ENCODE results near the gene SND1. TPM values are rescaled to one million over a fixed set of nuclear protein-coding genes. Genes with fewer than 3 reads are reported as not detected.
A peak's percentile ranks its signal among the peaks of the same experiment; 100 is the strongest.

The SND1 gene
- total and polyA plus RNA-seq, 2 donors (not counting 1 experiment from before 2014, with no cell fraction given), result 44.4 to 165 TPM

GRCh38 chr7:127654404-127655394, 2.7 kb downstream of the SND1 start:
- H3K9ac ChIP-seq (ENCODE audit: low read length), result no peak overlapping the region
- POLR2A ChIA-PET, result no interaction called here

More at GRCh38 chr7:127654404-127655394, 2.7 kb downstream of the SND1 start:
- Histone ChIP-seq H3K4me2 (replicated peaks; ENCODE audit: low read depth, low read length, poor library complexity, severe bottlenecking) (peak overlapping the region; percentile 20), H3K4me3 (ENCODE audit: control extremely low read depth in 1 of 5, extremely low read depth in 1 of 5, insufficient read depth in 1 of 5, low read depth in 2 of 5, low read length in 4 of 5) (no peak overlapping the region), H3K9me3 (ENCODE audit: control extremely low read depth in 1 of 3, control insufficient read depth in 2 of 3, insufficient read depth in 1 of 3, low read length in 2 of 3) (peaks cover 0 to 3% (median 0%) of the 10 kb centered on the region in 3 donors), H3K36me3 (replicated peaks in 1 of 2; ENCODE audit: control extremely low read depth in 1 of 2, control insufficient read depth in 1 of 2, extremely low read depth in 1 of 2, insufficient read depth in 2 of 2, low read length in 1 of 2) (peaks cover 0 to 4% of the 10 kb centered on the region in 2 experiments), H3K4me1 (ENCODE audit: control insufficient read depth in 2 of 2, insufficient read depth in 2 of 2, low read length in 2 of 2) (peaks cover 38 to 41% of the 10 kb centered on the region in 2 donors), H2AFZ (ENCODE audit: insufficient read depth, low read depth, low read length, poor library complexity, severe bottlenecking) (peak overlapping the region; percentile 13), H3K27ac (ENCODE audit: low read length in 2 of 2) (peak overlapping the region in 1 of 2 donors; percentile 23), H4K20me1 (ENCODE audit: control insufficient read depth, insufficient read depth, low read length, poor library complexity, severe bottlenecking) (peaks cover 55% of the 10 kb centered on the region), H3K79me2 (ENCODE audit: control insufficient read depth, insufficient read depth, low read length) (peaks cover 76% of the 10 kb centered on the region), H3K27me3 (replicated peaks in 1 of 4; ENCODE audit: control extremely low read depth in 1 of 4, control insufficient read depth in 3 of 4, insufficient read depth in 4 of 4, low read length in 3 of 4) (no peaks in the 10 kb centered on the region)
- intact Hi-C loops (cut with micrococcal nuclease), result loop anchor here (5.0 kb wide), 1 partner anchor 1848 kb away; the partner anchor contains the start of gene SMKR1
- TF ChIP-seq EZH2 (IDR thresholded peaks at IDR 0.05; ENCODE audit: borderline replicate concordance, insufficient read depth, low read depth, low read length, poor library complexity, severe bottlenecking) (no peak), CTCF (IDR thresholded peaks at IDR 0.05) (no peak)
- H3K27me3 Mint-ChIP-seq, result no peaks in the 10 kb centered on the region
- 56% methylated on average over 4 of the region's 5 CpGs for whole genome bisulfite sequencing (ENCODE audit: insufficient coverage)
- H3K27ac Mint-ChIP-seq, result peak overlapping the region; percentile 54
- no peak for ATAC-seq (ENCODE audit: low read depth)
- no peaks in the 10 kb centered on the region for H3K9me3 Mint-ChIP-seq (ENCODE audit: insufficient read depth)
- CTCF ChIA-PET, result interaction anchor here (0.8 kb wide), 1 partner anchor 30 kb away, joined by 4 read pairs; no protein-coding TSS in a partner anchor
- peak; percentile 23 for DNase-seq
- peaks cover 55% of the 10 kb centered on the region for H3K4me1 Mint-ChIP-seq
- H3K4me3 Mint-ChIP-seq, result peak overlapping the region; percentile 49

Measured in B cell (primary cell).